Measurements from ENCODE around the gene RAF1.
"Not testable (repeated sequence)": the region's sequence is repeated elsewhere in the genome, so short reads cannot be mapped to it uniquely, and the experiment has no call there.

- not testable (repeated sequence) for TF ChIP-seq POLR2AphosphoS5, POLR2A (IDR thresholded peaks at IDR 0.05)
Observed at GRCh38 chr3:12543497-12543896, 120.4 kb downstream of the RAF1 start.

Data from prostate gland (tissue), 1 donor.